ENCODE data around the gene PAX3.

The PAX3 gene

DNA sequence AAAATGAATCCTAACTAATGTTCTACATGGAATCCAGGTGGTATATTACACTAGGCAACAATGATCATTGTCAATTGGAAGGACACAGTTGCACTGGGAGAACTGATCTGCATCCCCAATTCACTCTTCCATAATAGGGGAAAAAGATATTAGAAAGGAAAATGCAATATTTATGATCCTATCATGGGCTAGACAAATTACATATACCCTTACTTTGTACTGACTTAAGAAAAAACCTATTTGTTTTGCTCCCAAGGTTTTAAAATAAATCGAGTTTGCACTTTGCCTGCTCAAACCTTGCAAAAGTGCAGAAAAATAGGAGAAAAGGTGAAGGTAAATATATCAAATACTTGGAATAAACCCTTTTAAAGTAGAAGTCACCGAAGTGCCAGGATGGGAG is 11.0 kb upstream of the PAX3 start:
- no peak for DNase-seq

- DNase-seq = no peak
Observed at GRCh38 chr2:222309361-222309760, 10.6 kb upstream of the PAX3 start.

DNA sequence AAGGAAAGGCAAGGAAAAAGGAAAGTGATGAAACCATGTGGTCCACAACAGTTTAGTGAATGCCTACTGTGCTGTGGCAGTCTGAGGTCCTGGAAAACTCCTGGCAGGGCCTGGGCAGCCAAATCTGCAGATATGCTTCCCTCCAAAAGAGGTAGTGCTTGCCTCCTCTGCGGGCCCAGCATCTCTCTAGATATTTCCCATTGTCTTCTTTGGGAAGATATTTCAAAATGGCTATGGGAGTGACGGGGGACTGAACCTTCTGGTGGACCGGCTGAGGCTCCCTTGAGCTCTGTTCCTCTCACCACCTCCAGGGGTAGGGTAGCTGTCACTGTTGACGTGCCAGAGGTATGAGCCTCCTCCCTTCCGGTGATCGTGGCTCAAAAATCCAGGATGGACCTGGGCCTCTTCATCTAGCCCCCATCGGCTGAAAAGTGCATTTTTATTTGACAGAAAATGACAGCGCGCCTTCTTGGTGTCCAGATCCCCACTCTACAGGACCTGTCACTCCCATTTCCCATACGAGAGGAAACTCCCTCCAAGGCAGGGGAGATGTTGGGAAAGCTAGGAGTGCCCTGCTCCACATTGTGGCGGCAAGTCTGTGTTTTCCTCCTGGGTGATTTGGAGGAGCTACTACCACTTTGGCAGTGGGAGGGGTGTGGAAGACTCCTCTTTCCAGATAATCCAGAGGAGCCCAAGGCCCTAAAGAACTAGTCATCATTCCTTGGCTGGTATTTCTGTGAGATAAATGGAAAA is 9.4 kb upstream of the PAX3 start:
- DNase-seq = no peak

DNA sequence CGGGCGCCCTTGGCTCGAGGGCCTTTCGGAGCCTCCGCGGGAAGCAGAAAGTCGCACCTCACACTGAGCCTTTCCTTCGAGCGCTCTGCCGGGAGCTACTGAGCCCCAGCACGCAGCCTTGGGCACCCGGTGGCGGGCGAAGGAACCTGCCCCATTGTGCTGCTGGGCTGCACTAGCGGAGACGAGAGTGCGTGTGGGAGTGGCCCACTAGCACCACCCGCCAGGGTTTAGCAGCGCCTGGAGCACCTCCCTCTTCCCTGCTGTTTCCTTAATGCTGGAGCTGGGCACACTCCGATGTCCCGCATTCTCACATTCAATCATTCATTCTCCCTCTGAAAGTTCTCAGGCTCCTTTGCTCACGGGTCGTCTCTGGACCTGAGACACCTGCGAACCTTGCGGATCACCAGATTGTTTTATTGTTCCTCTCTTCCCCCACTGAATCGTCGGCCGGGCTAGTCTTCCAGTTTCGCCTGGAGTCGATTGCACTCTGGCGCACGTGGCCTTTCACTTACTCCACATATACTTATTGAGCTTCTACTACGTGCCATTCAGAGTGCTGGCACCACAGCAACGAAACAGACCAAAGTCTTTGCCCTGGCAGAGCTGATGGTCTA is 8.5 kb upstream of the PAX3 start:
- DNase-seq = no peak

GRCh38 chr2:222306393-222307142 is 7.8 kb upstream of the PAX3 start:
- no peak for DNase-seq

GRCh38 chr2:222305516-222306392 is 7.0 kb upstream of the PAX3 start:
- no peak for DNase-seq

- DNase-seq = no peak
Observed at GRCh38 chr2:222304737-222305515, 6.1 kb upstream of the PAX3 start.

- DNase-seq = no peak
Observed at GRCh38 chr2:222303828-222304736, 5.3 kb upstream of the PAX3 start.

DNA sequence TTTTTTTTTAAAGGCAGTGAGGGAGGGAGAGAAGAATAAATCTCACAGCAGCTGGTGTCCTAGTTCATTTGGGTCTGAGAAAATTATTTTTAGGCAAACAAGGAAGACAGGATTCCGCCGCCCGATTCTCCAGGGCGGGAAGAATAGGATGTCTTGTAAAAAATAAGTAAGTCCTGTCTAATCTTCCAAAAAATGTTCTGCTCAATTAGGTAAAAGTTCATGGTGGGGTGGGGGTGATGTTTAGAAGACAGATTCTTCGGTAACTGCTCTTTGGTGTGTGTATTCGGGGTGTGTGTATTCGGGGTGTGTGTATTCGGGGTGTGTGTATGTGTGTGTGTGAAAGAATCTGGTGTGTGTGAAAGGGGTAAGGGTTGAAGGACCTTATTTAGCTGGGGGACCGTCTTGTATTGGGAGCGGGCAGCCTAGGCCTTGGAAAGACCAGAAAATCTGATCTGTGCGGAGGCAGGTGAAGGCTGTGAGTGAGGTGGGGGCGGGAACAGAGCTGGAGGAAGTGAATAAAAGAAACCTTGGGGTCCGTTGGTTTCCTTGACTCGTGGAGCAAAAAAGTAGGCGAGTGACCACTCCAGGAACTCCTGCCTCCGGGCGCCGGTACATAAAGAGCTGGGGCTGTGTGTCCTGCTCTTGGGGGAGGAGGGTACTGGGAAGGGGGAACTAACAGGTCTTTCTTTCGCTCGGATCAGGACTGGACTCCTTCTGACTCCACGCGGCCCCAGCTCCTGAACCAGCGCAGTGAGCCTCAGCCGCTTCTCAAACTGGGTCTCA is 4.4 kb upstream of the PAX3 start:
- no peak for DNase-seq

DNA sequence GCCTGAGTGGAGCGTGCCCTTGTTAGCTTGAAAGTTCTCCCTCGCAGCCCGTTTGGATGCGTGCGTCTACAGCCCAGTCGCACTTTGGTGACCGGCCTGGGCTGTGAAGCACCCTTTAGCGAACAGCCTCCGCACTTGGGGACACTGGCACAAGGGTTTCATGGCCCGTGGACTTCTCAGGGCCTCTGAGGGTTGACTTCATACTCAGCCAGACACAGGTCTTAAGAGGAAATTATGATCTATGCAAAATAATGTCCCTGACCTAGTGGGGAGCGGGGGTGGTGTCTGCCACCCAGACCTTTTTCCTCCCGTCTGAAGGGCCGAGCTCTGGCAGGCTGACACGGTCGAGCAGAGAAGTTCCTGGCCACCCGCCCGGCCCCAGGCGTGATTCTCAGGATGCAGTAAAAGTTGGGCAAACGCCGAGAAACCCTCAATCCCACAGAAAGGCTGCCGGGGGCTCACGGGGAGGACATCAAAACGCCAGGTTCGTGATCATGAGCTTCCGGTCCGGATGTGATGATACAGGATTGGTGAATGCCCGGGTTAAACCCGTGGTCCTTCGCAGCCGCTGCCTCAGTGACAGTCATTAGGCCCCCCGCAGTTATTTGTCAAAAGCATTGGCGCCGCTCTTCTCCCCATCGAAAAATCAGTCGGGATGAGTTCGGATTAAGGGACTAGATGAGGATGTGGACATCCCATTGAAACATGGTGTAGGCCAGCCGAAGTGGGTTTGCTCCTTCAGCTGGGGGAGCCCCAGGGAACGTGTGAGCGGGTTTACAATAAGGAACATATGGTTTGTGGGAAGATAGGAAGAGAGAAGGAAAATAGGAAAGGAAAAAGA is 3.6 kb upstream of the PAX3 start:
- DNase-seq = no peak

GRCh38 chr2:222301796-222302118 is 3.0 kb upstream of the PAX3 start:
- DNase-seq = no peak

- DNase-seq = no peak
Observed at GRCh38 chr2:222301053-222301795, 2.4 kb upstream of the PAX3 start.

- no peak for DNase-seq
Observed at GRCh38 chr2:222300726-222301052, 1.9 kb upstream of the PAX3 start.

GRCh38 chr2:222299906-222300725 is 1.3 kb upstream of the PAX3 start:
- no peak for DNase-seq

DNA sequence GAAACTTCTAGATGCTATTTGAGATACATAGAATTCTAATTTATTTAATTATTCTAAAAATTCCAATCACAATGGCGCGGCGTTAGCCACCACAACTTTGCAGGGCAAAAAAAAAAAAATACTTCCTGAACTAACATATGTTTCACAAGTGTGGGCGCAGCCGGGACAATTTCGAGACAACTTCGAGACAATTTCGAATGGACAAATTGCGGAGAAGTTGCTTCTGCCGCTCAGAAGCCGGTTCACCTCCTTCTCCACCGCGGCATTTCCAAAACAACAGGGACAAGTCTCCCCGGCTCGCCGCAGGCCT is 842 bp downstream of the PAX3 start:
- no peak for DNase-seq

DNA sequence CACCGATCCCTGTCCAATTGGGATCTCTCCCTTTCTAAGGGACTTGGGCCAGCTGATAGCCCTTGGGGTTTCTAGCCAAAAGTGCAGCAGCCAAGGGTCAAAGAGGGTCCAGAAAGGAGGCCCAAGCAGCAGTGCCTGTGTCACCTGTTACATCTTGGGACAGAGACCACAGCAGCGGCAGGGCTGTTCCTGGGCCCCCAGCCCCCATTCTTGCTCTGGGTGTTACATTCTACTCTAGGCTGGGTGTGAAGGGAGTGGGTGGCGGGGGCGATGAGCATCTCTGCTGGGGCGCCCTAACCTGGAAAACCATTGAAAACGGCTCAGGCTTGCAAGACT is 1.2 kb downstream of the PAX3 start:
- DNase-seq = no peak

DNA sequence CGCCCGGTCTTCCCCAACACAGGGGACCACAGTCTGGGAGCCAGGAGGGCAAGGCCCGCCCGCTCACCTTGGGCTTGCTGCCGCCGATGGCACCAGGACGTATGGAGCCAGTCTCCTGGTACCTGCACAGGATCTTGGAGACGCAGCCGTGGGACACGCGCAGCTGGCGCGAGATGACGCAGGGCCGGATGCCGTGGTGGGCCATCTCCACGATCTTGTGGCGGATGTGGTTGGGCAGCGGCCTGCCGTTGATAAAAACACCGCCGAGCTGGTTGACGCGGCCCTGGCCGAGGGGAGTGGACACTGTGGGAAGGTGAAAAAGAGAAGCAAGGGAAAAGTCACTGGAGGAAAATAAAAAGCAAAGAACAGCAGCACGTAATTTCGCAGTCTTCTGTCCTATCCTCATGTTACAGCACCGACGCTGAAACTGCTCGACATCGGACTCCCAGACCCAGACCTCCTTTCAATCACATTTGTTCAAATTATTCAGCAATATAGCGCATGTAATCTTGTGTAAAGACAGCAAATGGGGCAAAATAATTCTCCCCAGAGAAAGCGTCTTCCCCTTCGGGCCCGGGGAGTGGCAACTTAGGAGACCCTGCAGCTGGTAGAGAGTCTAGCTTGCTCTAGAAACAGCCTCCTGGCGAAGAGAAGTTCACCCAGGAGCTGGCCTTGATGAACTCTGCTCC is 1.7 kb downstream of the PAX3 start:
- no peak for DNase-seq

DNA sequence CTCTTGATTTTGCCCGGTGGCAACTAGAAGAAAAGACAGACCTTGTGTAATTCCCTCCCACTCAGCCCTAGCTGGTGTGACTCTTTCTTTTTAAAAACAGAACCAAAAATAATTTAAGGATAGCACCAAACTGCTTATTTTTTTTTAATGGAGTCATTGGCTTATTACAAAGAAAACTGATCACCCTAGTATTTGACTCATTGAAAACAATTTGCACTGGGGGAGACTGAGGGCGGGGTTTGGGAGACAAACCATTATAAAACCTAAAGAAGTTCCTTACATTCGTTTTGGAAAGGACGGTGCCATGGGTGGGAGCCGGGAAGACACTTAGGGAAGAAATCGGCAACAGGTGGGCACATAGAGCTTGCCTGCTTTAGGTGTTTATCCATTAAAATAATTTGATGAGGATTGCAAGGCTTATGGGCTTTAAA is 2.5 kb downstream of the PAX3 start:
- no peak for DNase-seq
